Glomerular visceral epithelial cell (primary cell): ENCODE measurements around the gene MED14.

Source experiments
- DNase-seq: peaks from one replicate; pipeline ENCODE4 v3.0.0-alpha.2; 2016; ENCODE audit errors: extremely low spot score

The MED14 gene

GRCh38 chrX:40729598-40730584 lies 5.5 kb downstream of the MED14 start:
- no peak for DNase-seq

- DNase-seq = no peak
These were observed 7.6 kb downstream of the MED14 start for GRCh38 chrX:40727581-40728252.

DNA sequence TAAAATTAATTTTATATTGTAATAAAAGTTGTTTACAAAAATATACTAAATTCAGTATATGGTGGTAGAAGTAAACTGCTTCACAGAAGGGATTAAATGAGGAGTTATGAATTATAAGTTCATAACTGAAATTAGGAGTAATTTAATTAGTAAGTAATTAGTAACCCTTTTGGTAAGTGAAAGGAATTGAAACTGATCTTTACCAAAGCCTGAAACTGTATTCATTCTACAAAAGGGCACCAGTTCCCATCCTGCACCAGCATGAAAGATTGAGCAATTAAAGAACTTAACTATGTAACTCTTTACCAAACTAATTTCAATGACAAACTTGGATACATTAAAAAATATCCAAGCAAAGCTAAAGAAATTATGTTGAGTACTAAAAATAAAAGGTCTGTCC lies 8.2 kb downstream of the MED14 start:
- no peak for DNase-seq

DNA sequence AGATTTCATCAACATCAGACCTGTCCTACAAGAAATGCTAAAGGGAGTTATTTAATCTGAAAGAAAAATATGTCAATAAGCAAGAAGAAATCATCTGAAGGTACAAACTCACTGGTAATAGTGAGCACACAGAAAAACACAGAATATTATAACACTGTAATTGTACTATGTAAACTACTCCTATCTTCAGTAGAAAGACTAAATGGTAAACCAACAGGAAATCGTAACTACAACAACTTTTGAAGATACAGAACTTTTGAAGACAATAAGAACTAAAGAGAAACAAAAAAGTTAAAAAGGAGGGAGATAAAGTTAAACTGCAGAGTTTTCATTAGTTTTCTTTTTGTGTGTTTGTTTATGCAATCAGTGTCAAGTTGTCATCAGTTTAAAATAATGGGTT lies 12.4 kb downstream of the MED14 start:
- no peak for DNase-seq

DNA sequence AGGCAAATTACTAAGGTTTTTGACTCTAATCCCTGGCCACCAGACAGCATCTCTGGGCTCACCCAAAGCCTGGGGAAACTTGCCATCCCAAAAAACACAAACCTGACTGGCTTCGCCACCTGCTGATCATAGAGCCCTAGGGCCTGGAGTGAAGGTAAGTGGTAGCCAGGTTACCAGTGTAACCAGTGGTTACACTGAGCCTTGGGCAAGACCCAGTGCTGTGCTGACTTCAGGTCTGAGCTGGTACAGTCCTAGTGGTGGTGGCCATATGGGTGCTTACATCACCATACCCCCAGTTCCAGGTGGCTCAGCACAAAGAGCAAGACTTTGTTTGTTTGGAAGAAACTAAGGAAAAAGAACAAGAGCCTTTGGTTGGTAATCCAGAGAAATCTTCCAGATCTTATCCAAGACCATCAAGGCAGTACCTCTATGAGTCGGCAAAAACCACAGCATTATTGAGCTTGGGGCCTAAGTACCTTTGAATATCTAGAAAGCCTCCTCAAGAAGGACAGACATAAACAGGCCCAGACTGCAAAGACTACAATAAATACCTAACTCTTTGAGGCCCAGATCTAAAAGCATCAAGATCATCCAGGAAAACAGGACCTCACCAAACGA lies 13.7 kb downstream of the MED14 start:
- DNase-seq = no peak

GRCh38 chrX:40720792-40721191 lies 14.6 kb downstream of the MED14 start:
- DNase-seq = no peak

DNA sequence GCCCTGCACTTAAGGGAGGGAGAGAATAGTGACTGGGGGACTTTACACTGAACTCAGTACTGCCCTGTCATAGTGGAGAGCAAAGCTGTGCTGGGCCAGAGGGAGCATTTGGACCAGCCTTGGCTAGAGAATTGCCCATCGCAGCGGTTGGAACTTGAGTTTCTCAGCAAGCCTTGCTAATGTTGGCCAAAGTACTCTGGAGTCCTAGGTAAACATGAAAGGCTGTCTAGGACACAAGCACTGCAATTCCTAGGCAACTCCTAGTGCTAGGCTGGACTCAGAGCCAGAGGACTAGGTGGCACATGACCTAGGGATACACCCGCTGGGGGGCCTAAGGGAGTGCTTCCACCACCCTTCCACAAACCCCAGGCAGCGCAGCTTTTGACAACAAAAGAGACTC lies 15.0 kb downstream of the MED14 start:
- DNase-seq = no peak

GRCh38 chrX:40719731-40720130 lies 15.6 kb downstream of the MED14 start:
- no peak for DNase-seq

GRCh38 chrX:40719218-40719617 lies 16.1 kb downstream of the MED14 start:
- no peak for DNase-seq

GRCh38 chrX:40709395-40709794 lies 25.9 kb downstream of the MED14 start:
- DNase-seq = no peak

- no peak for DNase-seq
These were observed 29.6 kb downstream of the MED14 start for GRCh38 chrX:40705658-40706312.

DNA sequence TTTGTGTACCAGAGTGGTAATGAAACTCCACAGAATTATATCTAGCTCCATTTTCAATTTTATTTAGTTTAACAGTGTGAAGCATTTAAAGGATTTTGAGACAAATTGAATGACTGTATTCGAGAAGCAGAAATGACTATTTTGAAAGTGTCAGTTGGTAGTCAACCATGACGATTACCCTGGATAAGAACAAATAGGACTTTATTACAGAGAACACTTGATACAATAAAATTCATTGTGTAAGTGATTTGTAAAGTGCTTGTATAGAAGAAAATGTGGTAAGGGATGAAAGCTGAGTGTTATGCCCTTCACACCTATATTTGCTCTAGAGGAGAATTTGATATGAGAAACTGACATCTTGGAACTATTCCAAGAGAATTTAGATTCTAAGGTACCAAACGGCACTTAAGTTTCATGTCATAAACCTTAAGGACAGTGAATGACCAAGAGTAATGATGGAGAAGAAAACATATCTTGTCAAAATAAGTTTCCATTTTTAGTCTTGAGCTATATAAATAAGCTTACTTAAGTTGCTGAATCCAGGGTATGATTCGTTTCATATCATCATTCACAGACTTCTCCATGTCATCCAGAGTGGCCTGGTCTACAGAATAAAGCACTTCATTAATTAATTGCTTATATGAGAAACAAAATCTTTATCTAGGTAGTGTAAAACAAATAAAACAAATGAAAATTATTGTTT lies 34.6 kb downstream of the MED14 start:
- no peak for DNase-seq

- DNase-seq = no peak
These were observed 36.5 kb downstream of the MED14 start for GRCh38 chrX:40698851-40699250.

GRCh38 chrX:40694802-40695201 lies 40.5 kb downstream of the MED14 start:
- DNase-seq = no peak

- DNase-seq = no peak
These were observed 46.4 kb downstream of the MED14 start for GRCh38 chrX:40688929-40689328.

- no peak for DNase-seq
These were observed 48.2 kb downstream of the MED14 start for GRCh38 chrX:40687169-40687568.

DNA sequence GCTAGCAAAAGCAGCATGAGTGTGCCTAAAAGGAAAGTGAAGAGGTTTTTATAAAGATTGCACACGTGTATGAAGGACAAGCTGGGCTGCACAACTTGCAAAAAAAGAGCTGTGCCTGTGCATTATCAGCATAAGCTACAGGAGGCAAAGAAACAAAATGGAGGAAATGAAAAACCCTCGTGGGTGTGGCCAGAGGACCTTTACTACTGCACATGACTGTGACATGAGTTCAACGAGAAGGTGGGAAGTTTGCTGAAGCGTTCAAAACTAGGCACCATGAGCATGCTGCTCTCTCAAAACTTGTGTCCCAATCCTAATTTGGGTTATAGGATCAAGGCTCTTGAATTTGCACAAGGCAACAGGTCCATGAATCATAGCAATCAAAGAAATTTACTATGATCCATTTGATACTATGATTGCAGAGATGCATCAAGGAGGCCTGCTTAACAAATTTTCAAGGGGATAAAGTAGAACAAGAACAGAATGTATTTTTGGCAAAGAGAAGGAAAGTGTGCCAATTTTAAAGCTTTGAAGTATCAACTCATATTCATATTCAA lies 49.9 kb downstream of the MED14 start:
- no peak for DNase-seq

DNA sequence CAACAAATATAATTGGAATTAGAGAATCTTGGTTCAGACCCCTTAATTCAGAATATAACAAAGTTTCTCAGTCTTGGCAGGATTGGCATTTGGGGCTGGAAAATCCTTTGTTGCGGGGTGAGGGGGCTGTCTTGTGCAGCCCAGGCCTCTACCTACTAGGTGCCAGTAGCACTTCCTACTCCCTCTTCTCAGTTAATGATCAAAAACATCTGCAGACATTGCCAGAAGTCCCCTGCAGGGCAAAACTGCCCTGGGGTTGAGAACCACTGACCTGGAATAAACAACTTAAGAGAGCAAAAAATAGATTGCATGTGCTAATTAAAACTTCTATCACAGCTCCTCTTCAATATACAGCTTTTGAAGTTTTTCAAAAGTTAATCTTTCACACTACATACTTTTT lies 51.2 kb downstream of the MED14 start:
- DNase-seq = no peak

DNA sequence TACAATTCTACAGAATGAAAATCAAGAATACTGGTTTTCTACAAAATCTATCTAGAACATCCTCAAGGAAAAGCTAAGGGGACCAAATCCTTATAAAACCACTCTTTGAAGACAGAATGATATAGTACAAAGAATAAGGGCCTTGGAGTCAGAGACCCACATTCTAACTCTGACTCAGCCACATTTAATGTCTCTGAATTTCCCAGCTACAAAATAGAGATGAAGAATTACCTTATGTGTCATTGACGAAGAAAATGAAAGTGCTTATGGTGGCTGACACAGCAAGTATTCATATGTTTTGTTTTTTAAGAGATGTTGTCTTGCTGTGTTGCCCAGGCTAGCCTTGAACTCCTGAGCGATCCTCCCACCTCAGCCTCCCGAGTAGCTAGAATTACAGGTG lies 52.1 kb downstream of the MED14 start:
- no peak for DNase-seq

GRCh38 chrX:40671126-40671525 lies 64.2 kb downstream of the MED14 start:
- DNase-seq = no peak
